ENCODE results near the gene MAP9.

MAP9 gene

GRCh38 chr4:155402941-155403340, 26.2 kb upstream of the MAP9 start:
- H4K20me1 ChIP-seq (ENCODE audit: insufficient read depth, low read length) = no peaks in the 10 kb centered on the region
- no peak overlapping the region for H3K4me3 ChIP-seq (ENCODE audit: low read depth in 1 of 2, low read length in 2 of 2)
- H3K9me3 ChIP-seq (ENCODE audit: insufficient read depth, low read length, severe bottlenecking) = no peaks in the 10 kb centered on the region
- no peak for ATAC-seq (ENCODE audit: insufficient read depth, low read depth)
- no peak overlapping the region for H3K4me2 ChIP-seq (ENCODE audit: insufficient read depth, low read length)
- H3K79me2 ChIP-seq (ENCODE audit: insufficient read depth, low read length) = no peaks in the 10 kb centered on the region
- peaks cover 11% of the 10 kb centered on the region for H3K27me3 ChIP-seq (ENCODE audit: insufficient read depth, low read length, poor library complexity)
- DNase-seq = no peak
- H3K27ac ChIP-seq (ENCODE audit: low read length) = no peak overlapping the region
- H3K36me3 ChIP-seq (ENCODE audit: insufficient read depth, low read length) = no peaks in the 10 kb centered on the region
- no peak overlapping the region for H2AFZ ChIP-seq (ENCODE audit: low read depth, low read length)
- no peaks in the 10 kb centered on the region for H3K4me1 ChIP-seq (ENCODE audit: insufficient read depth, low read length)
- H3K9ac ChIP-seq (ENCODE audit: low read depth, low read length) = no peak overlapping the region
- no peak for TF ChIP-seq EZH2 (IDR thresholded peaks at IDR 0.05; ENCODE audit: borderline replicate concordance, low read depth, low read length, severe bottlenecking)
- no peak for TF ChIP-seq CTCF (IDR thresholded peaks at IDR 0.05; ENCODE audit: borderline replicate concordance, extremely low read depth, low read length, poor library complexity, severe bottlenecking)

GRCh38 chr4:155400893-155401292, 24.1 kb upstream of the MAP9 start:
- Histone ChIP-seq H3K9ac (ENCODE audit: low read depth, low read length) (no peak overlapping the region), H3K4me3 (ENCODE audit: low read depth in 1 of 2, low read length in 2 of 2) (no peak overlapping the region), H3K27me3 (ENCODE audit: insufficient read depth, low read length, poor library complexity) (peaks cover 11% of the 10 kb centered on the region), H3K36me3 (ENCODE audit: insufficient read depth, low read length) (no peaks in the 10 kb centered on the region), H4K20me1 (ENCODE audit: insufficient read depth, low read length) (no peaks in the 10 kb centered on the region), H3K27ac (ENCODE audit: low read length) (no peak overlapping the region), H3K9me3 (ENCODE audit: insufficient read depth, low read length, severe bottlenecking) (no peaks in the 10 kb centered on the region), H2AFZ (ENCODE audit: low read depth, low read length) (no peak overlapping the region), H3K4me2 (ENCODE audit: insufficient read depth, low read length) (no peak overlapping the region), H3K4me1 (ENCODE audit: insufficient read depth, low read length) (no peaks in the 10 kb centered on the region), H3K79me2 (ENCODE audit: insufficient read depth, low read length) (no peaks in the 10 kb centered on the region)
- no peak for ATAC-seq (ENCODE audit: insufficient read depth, low read depth)
- DNase-seq = no peak
- no peak for TF ChIP-seq CTCF (IDR thresholded peaks at IDR 0.05; ENCODE audit: borderline replicate concordance, extremely low read depth, low read length, poor library complexity, severe bottlenecking)
- TF ChIP-seq EZH2 (IDR thresholded peaks at IDR 0.05; ENCODE audit: borderline replicate concordance, low read depth, low read length, severe bottlenecking) = no peak

GRCh38 chr4:155399974-155400697, 23.4 kb upstream of the MAP9 start:
- H3K9me3 ChIP-seq (ENCODE audit: insufficient read depth, low read length, severe bottlenecking) = no peaks in the 10 kb centered on the region
- no peak overlapping the region for H2AFZ ChIP-seq (ENCODE audit: low read depth, low read length)
- H3K27me3 ChIP-seq (ENCODE audit: insufficient read depth, low read length, poor library complexity) = peaks cover 11% of the 10 kb centered on the region
- no peaks in the 10 kb centered on the region for H3K79me2 ChIP-seq (ENCODE audit: insufficient read depth, low read length)
- DNase-seq = no peak
- no peaks in the 10 kb centered on the region for H3K4me1 ChIP-seq (ENCODE audit: insufficient read depth, low read length)
- TF ChIP-seq CTCF (IDR thresholded peaks at IDR 0.05; ENCODE audit: borderline replicate concordance, extremely low read depth, low read length, poor library complexity, severe bottlenecking) (no peak), EZH2 (IDR thresholded peaks at IDR 0.05; ENCODE audit: borderline replicate concordance, low read depth, low read length, severe bottlenecking) (no peak)
- H3K36me3 ChIP-seq (ENCODE audit: insufficient read depth, low read length) = no peaks in the 10 kb centered on the region
- H3K4me3 ChIP-seq (ENCODE audit: low read depth in 1 of 2, low read length in 2 of 2) = no peak overlapping the region
- no peak for ATAC-seq (ENCODE audit: insufficient read depth, low read depth)
- no peak overlapping the region for H3K27ac ChIP-seq (ENCODE audit: low read length)
- H3K9ac ChIP-seq (ENCODE audit: low read depth, low read length) = no peak overlapping the region
- H4K20me1 ChIP-seq (ENCODE audit: insufficient read depth, low read length) = no peaks in the 10 kb centered on the region
- no peak overlapping the region for H3K4me2 ChIP-seq (ENCODE audit: insufficient read depth, low read length)
